IPS-18a (cell line): ENCODE data around the gene PTBP2.
A peak's percentile ranks its signal among the peaks of the same experiment; 100 is the strongest.

Experiments used
- H3K27ac ChIP-seq: one replicate; pipeline ENCODE4 v1.5.1; 2013; ENCODE audit warnings: low read length
- H3K27me3 ChIP-seq: one replicate; pipeline ENCODE4 v1.6.1; 2013; ENCODE audit warnings: mild to moderate bottlenecking, low read length; ENCODE audit not compliant: control insufficient read depth, insufficient read depth
- H3K36me3 ChIP-seq: one replicate; pipeline ENCODE4 v1.6.1; 2013; ENCODE audit warnings: low read depth, low read length; ENCODE audit not compliant: control insufficient read depth
- H3K4me1 ChIP-seq: one replicate; pipeline ENCODE4 v1.6.1; 2013; ENCODE audit warnings: low read depth, low read length; ENCODE audit not compliant: control insufficient read depth
- H3K4me3 ChIP-seq: one replicate; pipeline ENCODE4 v1.5.1; 2013; ENCODE audit warnings: low read length
- H3K9ac ChIP-seq: one replicate; pipeline ENCODE4 v1.6.1; 2013; ENCODE audit warnings: mild to moderate bottlenecking, low read length, moderate library complexity
- H3K9me3 ChIP-seq: one replicate; pipeline ENCODE4 v1.6.1; 2013; ENCODE audit warnings: low read depth, low read length; ENCODE audit not compliant: control insufficient read depth

PTBP2 gene

GRCh38 chr1:96710708-96711477 lies 10.7 kb upstream of the PTBP2 start:
- Histone ChIP-seq H3K27ac (no peak overlapping the region), H3K4me3 (no peak overlapping the region), H3K4me1 (peaks cover 14% of the 10 kb centered on the region), H3K27me3 (no peaks in the 10 kb centered on the region), H3K9ac (no peak overlapping the region), H3K9me3 (no peaks in the 10 kb centered on the region), H3K36me3 (no peaks in the 10 kb centered on the region)

- Histone ChIP-seq H3K27ac (no peak overlapping the region), H3K4me1 (peaks cover 21% of the 10 kb centered on the region), H3K27me3 (no peaks in the 10 kb centered on the region), H3K9ac (no peak overlapping the region), H3K4me3 (no peak overlapping the region), H3K9me3 (no peaks in the 10 kb centered on the region), H3K36me3 (no peaks in the 10 kb centered on the region)
Measured at GRCh38 chr1:96713649-96714048, 7.9 kb upstream of the PTBP2 start.

- Histone ChIP-seq H3K9me3 (no peaks in the 10 kb centered on the region), H3K9ac (no peak overlapping the region), H3K36me3 (no peaks in the 10 kb centered on the region), H3K27me3 (no peaks in the 10 kb centered on the region), H3K4me3 (no peak overlapping the region), H3K4me1 (peaks cover 21% of the 10 kb centered on the region), H3K27ac (peak overlapping the region; percentile 51)
Measured at GRCh38 chr1:96714881-96715280, 6.7 kb upstream of the PTBP2 start.

- no peak overlapping the region for H3K27ac ChIP-seq
- no peak overlapping the region for H3K9ac ChIP-seq
- H3K4me3 ChIP-seq = no peak overlapping the region
- peaks cover 21% of the 10 kb centered on the region for H3K4me1 ChIP-seq
- H3K36me3 ChIP-seq = no peaks in the 10 kb centered on the region
- no peaks in the 10 kb centered on the region for H3K27me3 ChIP-seq
- H3K9me3 ChIP-seq = no peaks in the 10 kb centered on the region
Measured at GRCh38 chr1:96715482-96715881, 6.1 kb upstream of the PTBP2 start.

- Histone ChIP-seq H3K4me3 (peak overlapping the region; percentile 99), H3K27ac (no peak overlapping the region)
Measured at GRCh38 chr1:96721053-96721415, 550 bp upstream of the PTBP2 start.

GRCh38 chr1:96722161-96722922 lies 758 bp downstream of the PTBP2 start:
- H3K4me3 ChIP-seq = peak overlapping the region; percentile 99
- H3K27ac ChIP-seq = peak overlapping the region; percentile 95
- H3K9me3 ChIP-seq = no peaks in the 10 kb centered on the region
- H3K9ac ChIP-seq = peak overlapping the region; percentile 100
- H3K4me1 ChIP-seq = peaks cover 19% of the 10 kb centered on the region
- no peaks in the 10 kb centered on the region for H3K27me3 ChIP-seq
- H3K36me3 ChIP-seq = peaks cover 38% of the 10 kb centered on the region

More at GRCh38 chr1:96721053-96721415, 550 bp upstream of the PTBP2 start:
- Histone ChIP-seq H3K4me1 (peaks cover 24% of the 10 kb centered on the region), H3K27me3 (no peaks in the 10 kb centered on the region), H3K9me3 (no peaks in the 10 kb centered on the region), H3K36me3 (peaks cover 27% of the 10 kb centered on the region), H3K9ac (peak overlapping the region; percentile 26)

GRCh38 chr1:96722958-96723357 lies 1.4 kb downstream of the PTBP2 start:
- Histone ChIP-seq H3K4me3 (peak overlapping the region; percentile 99), H3K9me3 (no peaks in the 10 kb centered on the region), H3K27me3 (no peaks in the 10 kb centered on the region), H3K36me3 (peaks cover 42% of the 10 kb centered on the region), H3K4me1 (peaks cover 19% of the 10 kb centered on the region), H3K9ac (peak overlapping the region; percentile 100), H3K27ac (peak overlapping the region; percentile 95)

GRCh38 chr1:96723377-96723776 lies 1.8 kb downstream of the PTBP2 start:
- peaks cover 46% of the 10 kb centered on the region for H3K36me3 ChIP-seq
- no peaks in the 10 kb centered on the region for H3K27me3 ChIP-seq
- peak overlapping the region; percentile 100 for H3K9ac ChIP-seq
- peaks cover 19% of the 10 kb centered on the region for H3K4me1 ChIP-seq
- H3K27ac ChIP-seq = no peak overlapping the region
- H3K4me3 ChIP-seq = peak overlapping the region; percentile 99
- H3K9me3 ChIP-seq = no peaks in the 10 kb centered on the region

GRCh38 chr1:96723936-96724335 lies 2.4 kb downstream of the PTBP2 start:
- H3K36me3 ChIP-seq = peaks cover 49% of the 10 kb centered on the region
- H3K9me3 ChIP-seq = no peaks in the 10 kb centered on the region
- H3K27me3 ChIP-seq = no peaks in the 10 kb centered on the region
- peak overlapping the region; percentile 99 for H3K4me3 ChIP-seq
- H3K4me1 ChIP-seq = peaks cover 19% of the 10 kb centered on the region
- H3K9ac ChIP-seq = no peak overlapping the region
- no peak overlapping the region for H3K27ac ChIP-seq

- Histone ChIP-seq H3K27ac (no peak overlapping the region), H3K4me3 (no peak overlapping the region), H3K9ac (no peak overlapping the region), H3K36me3 (peaks cover 62% of the 10 kb centered on the region), H3K4me1 (peaks cover 11% of the 10 kb centered on the region), H3K9me3 (no peaks in the 10 kb centered on the region), H3K27me3 (no peaks in the 10 kb centered on the region)
Measured at GRCh38 chr1:96727860-96728259, 6.3 kb downstream of the PTBP2 start.

GRCh38 chr1:96730574-96731298 lies 9.2 kb downstream of the PTBP2 start:
- H3K9me3 ChIP-seq = no peaks in the 10 kb centered on the region
- H3K27me3 ChIP-seq = no peaks in the 10 kb centered on the region
- peaks cover 60% of the 10 kb centered on the region for H3K36me3 ChIP-seq
- no peak overlapping the region for H3K4me3 ChIP-seq
- no peak overlapping the region for H3K9ac ChIP-seq
- no peaks in the 10 kb centered on the region for H3K4me1 ChIP-seq
- H3K27ac ChIP-seq = no peak overlapping the region
